IPS DF 6.9 (cell line): ENCODE results near the gene MAPK8IP1.

Experiments
- DNase-seq: peaks from one replicate; pipeline ENCODE4 v3.0.0-alpha.2; 2013; ENCODE audit warnings: low read depth, low spot score
- H3K27ac ChIP-seq: one replicate; pipeline ENCODE4 v1.5.1; 2013; ENCODE audit warnings: low read length, control low read depth
- H3K27me3 ChIP-seq: 2 replicates; pipeline ENCODE4 v1.6.1; 2013; ENCODE audit warnings: mild to moderate bottlenecking, low read length; ENCODE audit not compliant: control insufficient read depth, insufficient read depth
- H3K36me3 ChIP-seq: 2 replicates; pipeline ENCODE4 v1.6.1; 2013; ENCODE audit warnings: low read length; ENCODE audit not compliant: control insufficient read depth, insufficient read depth
- H3K4me1 ChIP-seq: 2 replicates; pipeline ENCODE4 v1.6.1; 2013; ENCODE audit warnings: low read length; ENCODE audit not compliant: control insufficient read depth, insufficient read depth
- H3K4me3 ChIP-seq: 2 replicates; pipeline ENCODE4 v1.5.1; 2013; ENCODE audit warnings: mild to moderate bottlenecking, low read length
- H3K9me3 ChIP-seq: 2 replicates; pipeline ENCODE4 v1.6.1; 2013; ENCODE audit warnings: low read length, inconsistent platforms; ENCODE audit not compliant: control insufficient read depth, insufficient read depth
- WGBS: extraction: QIAGEN DNeasy Blood & Tissue Kit; methylation state at CpG from one replicate; pipeline ENCODE4 v1.1.7; 2013; ENCODE audit warnings: mixed read lengths, missing lambda C conversion rate; ENCODE audit not compliant: insufficient read length, insufficient coverage; 5-methylcytosine and 5-hydroxymethylcytosine counted together

The MAPK8IP1 gene

DNA sequence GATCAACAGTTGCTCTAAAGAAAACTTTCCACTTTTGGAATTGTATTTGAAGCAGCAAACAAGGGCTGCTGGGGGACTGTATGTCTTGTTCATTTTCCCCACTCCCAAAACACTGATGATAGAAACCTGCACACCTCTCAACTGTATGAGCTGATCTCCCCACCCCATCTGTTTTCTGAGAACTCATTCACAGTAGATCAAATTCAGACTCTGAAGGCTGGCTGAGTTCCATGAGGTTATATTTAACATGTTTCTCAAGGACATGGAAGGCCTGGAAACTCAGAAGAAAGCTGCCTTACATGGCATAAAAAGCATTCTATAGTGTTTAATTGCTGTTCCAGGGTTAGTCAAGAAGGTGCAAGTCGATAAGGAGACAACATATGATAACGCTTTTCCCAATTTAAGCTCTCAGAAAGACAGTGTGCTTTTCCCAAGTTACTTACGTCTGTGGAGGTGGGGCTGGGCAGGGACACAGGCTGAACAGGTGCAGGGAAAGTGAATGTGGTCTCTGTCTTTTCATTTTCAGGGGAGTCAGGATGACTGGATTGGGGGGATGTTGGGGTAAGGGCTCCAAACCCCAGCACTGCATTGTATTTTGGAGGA lies 60.0 kb downstream of the MAPK8IP1 start:
- no peak for DNase-seq
- Histone ChIP-seq H3K4me3 (no peak overlapping the region), H3K4me1 (no peaks in the 10 kb centered on the region), H3K27ac (no peak overlapping the region), H3K27me3 (no peaks in the 10 kb centered on the region), H3K36me3 (no peaks in the 10 kb centered on the region; the same call in 1 of the 2 replicates), H3K9me3 (no peaks in the 10 kb centered on the region)
- WGBS, result no CpG with 5 or more reads among the region's 3 CpGs

DNA sequence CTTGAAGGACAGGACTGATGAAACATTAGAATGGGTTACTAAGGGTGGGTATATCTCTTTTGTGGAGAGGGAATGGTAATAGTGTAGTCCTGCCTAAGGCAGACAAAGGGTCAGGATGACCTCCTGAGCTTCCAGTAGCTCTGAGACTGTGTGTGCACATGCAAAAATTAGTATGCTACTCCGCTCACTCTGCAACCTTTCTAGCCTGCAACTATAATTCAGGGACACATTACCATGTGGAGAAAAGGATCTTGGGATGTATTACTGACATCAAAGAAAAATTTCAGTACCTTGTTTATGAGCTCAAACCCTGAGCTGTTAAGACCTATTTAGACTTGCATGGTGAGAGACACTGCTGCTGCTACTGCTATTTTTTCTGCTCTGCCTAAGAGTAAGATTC lies 62.4 kb downstream of the MAPK8IP1 start:
- H3K27ac ChIP-seq, result no peak overlapping the region
- WGBS, result no CpG with 5 or more reads among the region's 1 CpG
- no peaks in the 10 kb centered on the region for H3K9me3 ChIP-seq
- H3K27me3 ChIP-seq, result no peaks in the 10 kb centered on the region
- DNase-seq, result no peak
- H3K36me3 ChIP-seq, result no peaks in the 10 kb centered on the region; the same call in 1 of the 2 replicates
- H3K4me3 ChIP-seq, result no peak overlapping the region
- no peaks in the 10 kb centered on the region for H3K4me1 ChIP-seq

DNA sequence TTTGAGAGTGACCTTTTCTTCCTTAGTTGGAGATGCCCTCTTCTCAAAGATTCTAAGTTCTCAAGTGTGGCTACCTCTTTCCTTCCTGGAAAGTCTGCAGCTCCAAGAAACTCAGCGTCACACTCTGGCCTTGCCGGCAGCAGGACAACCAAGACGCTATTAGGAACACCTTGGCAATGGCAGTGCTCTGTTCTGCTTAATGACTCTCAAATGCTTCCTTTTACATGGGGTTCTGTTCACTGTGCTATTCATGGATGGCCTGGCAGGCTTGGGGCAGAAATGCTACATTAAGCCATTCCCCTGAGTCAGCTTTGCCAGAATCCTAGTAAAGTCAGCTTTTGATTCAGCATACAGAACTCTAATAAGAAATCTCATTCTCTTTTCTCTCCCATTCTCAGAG lies 62.9 kb downstream of the MAPK8IP1 start:
- Histone ChIP-seq H3K27me3 (no peaks in the 10 kb centered on the region), H3K27ac (no peak overlapping the region), H3K4me1 (no peaks in the 10 kb centered on the region), H3K9me3 (no peaks in the 10 kb centered on the region), H3K4me3 (no peak overlapping the region), H3K36me3 (no peaks in the 10 kb centered on the region; the same call in 1 of the 2 replicates)
- WGBS, result no CpG with 5 or more reads among the region's 3 CpGs
- DNase-seq, result no peak

DNA sequence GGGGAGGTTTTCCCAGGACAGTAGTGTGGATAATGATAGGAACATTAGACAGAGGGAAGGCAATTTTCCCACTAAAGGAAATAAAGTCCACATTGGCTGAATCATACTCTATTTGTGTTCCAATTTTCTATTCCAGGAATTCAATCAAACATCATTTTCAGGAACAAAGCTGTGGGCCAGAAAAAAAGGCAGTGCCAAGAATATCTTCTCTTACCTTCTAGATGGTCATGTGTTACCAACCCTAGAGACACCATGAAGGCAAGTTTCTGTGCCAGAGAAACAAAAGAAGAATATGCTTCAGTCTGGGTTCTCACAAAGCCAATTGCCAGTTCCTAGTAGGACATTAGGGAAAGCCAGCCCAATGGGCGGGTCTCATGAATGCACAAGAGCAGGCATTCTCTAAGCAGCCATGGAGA lies 64.5 kb downstream of the MAPK8IP1 start:
- H3K4me3 ChIP-seq, result no peak overlapping the region
- no peaks in the 10 kb centered on the region for H3K27me3 ChIP-seq
- no peak for DNase-seq
- WGBS, result no CpG with 5 or more reads among the region's 1 CpG
- H3K4me1 ChIP-seq, result no peaks in the 10 kb centered on the region
- no peaks in the 10 kb centered on the region for H3K9me3 ChIP-seq
- no peak overlapping the region for H3K27ac ChIP-seq
- H3K36me3 ChIP-seq, result no peaks in the 10 kb centered on the region; the same call in 1 of the 2 replicates
